ENCODE results near the gene NLGN1.

DNA sequence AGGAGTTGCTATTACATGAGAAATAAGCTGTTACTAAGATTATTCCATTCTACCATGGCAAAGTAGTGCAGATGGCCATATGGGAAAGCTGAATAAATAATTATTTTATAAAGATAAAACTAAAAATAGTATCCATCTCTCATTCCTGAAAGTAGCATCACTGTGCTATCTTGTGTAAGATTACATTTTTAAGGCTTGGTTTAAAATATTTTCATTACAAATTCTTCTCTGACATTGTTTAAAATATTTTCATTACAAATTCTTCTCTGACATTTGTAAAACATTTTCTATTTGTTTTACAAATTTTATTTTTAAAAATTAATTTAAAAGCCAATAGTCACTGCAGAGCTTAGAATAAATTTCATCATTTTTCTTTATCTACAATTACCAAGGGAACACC, 796.1 kb downstream of the NLGN1 start:
- TF ChIP-seq, protein P1, sequence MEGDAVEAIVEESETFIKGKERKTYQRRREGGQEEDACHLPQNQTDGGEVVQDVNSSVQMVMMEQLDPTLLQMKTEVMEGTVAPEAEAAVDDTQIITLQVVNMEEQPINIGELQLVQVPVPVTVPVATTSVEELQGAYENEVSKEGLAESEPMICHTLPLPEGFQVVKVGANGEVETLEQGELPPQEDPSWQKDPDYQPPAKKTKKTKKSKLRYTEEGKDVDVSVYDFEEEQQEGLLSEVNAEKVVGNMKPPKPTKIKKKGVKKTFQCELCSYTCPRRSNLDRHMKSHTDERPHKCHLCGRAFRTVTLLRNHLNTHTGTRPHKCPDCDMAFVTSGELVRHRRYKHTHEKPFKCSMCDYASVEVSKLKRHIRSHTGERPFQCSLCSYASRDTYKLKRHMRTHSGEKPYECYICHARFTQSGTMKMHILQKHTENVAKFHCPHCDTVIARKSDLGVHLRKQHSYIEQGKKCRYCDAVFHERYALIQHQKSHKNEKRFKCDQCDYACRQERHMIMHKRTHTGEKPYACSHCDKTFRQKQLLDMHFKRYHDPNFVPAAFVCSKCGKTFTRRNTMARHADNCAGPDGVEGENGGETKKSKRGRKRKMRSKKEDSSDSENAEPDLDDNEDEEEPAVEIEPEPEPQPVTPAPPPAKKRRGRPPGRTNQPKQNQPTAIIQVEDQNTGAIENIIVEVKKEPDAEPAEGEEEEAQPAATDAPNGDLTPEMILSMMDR (IDR thresholded peaks at IDR 0.05): no peak
- TF ChIP-seq POLR2AphosphoS5 (IDR thresholded peaks at IDR 0.05): no peak
- TF ChIP-seq POLR2A (IDR thresholded peaks at IDR 0.05): no peak
